AG10803 (cell line): ENCODE data around the gene SLC17A8.

ENCODE experiments used
- DNase-seq: peaks from one replicate; pipeline ENCODE4 v3.0.0; 2010; ENCODE audit warnings: low read depth
- H3K4me3 ChIP-seq: 2 replicates; pipeline ENCODE4 v1.5.1; 2011; ENCODE audit warnings: mild to moderate bottlenecking, low read length, control low read depth
- CTCF ChIP-seq: conservative IDR thresholded peaks from 2 replicates; pipeline ENCODE4 v1.5.1; 2011; ENCODE audit warnings: mild to moderate bottlenecking, low read length, control low read depth, inconsistent platforms

Gene SLC17A8

GRCh38 chr12:100453951-100454350 is 97.1 kb downstream of the SLC17A8 start:
- DNase-seq, result no peak
- no peak for TF ChIP-seq CTCF
- H3K4me3 ChIP-seq, result no peak overlapping the region

DNA sequence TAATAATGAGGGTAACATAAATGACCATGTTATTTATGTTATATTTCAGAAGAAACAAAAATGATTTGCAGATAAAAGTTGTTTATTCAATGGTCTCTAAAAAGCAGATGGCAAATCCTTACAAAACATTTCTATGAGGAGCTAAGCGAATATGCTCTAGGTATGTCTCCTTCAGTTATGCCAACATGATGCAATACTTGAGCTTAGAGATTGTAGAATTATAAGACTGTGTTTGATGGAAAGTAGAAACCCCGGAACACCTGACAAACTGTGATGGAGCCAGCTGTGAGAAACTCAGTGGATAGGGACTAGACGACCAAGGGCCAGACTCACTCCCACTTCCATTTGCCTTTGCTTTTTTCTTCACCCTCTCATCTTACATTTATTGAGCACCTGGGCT is 99.0 kb downstream of the SLC17A8 start:
- H3K4me3 ChIP-seq, result no peak overlapping the region
- no peak for DNase-seq
- no peak for TF ChIP-seq CTCF

- no peak for TF ChIP-seq CTCF
Measured at GRCh38 chr12:100458191-100458590, 101.3 kb downstream of the SLC17A8 start.

DNA sequence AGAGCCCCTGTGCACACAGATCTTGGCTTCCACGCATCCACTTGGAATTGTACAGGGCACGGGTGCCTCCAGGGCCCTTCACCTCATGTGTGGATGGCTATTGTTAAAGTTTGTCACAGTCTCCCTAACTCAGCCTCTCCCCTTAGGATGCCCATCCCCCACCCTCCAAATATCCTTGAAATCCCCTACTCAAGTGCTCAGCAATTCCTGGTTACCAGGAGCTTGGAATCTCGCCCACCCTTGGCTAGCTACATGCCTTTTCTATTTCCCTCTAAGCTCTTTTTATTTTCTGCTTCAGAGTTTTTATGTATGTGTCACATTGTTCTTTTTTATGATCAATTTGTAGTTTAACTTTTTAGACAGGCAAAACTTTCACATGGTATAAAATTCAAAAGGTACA is 103.8 kb downstream of the SLC17A8 start:
- no peak for TF ChIP-seq CTCF
- no peak overlapping the region for H3K4me3 ChIP-seq
- DNase-seq, result no peak

More at GRCh38 chr12:100458191-100458590, 101.3 kb downstream of the SLC17A8 start:
- no peak for DNase-seq
- no peak overlapping the region for H3K4me3 ChIP-seq

DNA sequence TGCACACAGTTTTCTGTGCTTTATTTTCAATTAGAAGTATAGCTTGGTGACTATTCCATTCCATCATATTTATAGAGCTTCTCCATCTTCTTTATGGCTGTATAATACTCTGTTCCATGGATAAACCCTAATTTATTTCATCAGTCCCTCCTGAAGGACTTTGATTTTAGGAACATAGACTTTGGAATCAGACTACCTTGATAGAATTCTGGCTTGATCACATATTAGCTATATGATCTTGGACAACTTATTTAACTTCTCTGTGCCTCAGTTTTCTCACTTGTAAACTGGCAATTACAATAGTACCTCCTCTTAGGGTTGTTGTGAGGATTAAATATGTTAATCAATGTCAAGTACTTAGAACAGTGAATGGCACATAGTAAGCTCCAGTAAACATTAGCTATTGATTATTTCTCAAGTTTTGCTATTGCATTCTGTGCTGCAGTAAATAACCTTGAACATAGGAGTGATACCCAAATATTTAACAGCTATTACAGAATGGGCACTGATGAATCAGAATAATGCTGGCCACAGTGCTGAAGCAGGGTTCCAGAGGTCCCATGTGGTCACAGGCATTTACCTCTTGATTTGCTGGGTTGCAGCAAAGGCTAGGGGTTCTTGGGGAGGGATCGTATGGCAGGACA is 104.6 kb downstream of the SLC17A8 start:
- TF ChIP-seq CTCF, result no peak
- no peak for DNase-seq
- H3K4me3 ChIP-seq, result no peak overlapping the region

GRCh38 chr12:100463661-100464060 is 106.8 kb downstream of the SLC17A8 start:
- no peak for DNase-seq
- no peak for TF ChIP-seq CTCF
- no peak overlapping the region for H3K4me3 ChIP-seq

- no peak for DNase-seq
- TF ChIP-seq CTCF, result no peak
- H3K4me3 ChIP-seq, result no peak overlapping the region
Measured at GRCh38 chr12:100464529-100464928, 107.7 kb downstream of the SLC17A8 start.
